ENCODE data around the gene NECTIN3.

The NECTIN3 gene

DNA sequence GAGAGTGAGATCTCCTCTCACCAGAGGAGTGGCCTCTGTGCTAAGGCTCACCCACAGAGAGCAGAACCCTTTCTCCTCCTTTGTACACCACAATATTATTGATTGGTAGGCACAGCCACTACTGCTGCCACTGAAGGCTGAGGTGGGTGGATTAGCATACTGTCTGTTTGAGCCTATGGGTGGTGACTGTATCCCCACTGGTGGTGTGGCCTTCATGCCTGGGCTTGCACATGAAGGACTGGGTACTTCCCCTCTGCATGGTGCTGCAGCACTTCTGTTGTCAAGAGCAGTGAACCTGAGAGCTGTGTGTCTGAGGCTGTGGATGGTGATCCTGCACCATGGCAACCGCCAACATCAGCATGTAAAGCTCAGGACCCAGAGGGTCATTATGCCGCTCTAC is 35.7 kb upstream of the NECTIN3 start:
- no peak overlapping the region for H3K4me3 ChIP-seq (ENCODE audit: control insufficient read depth, low read depth, low read length)
- DNase-seq (ENCODE audit: low read depth): no peak
- no peak for TF ChIP-seq CTCF (IDR thresholded peaks at IDR 0.05; ENCODE audit: control insufficient read depth, insufficient read depth, low read depth, low read length, missing control alignments)

DNA sequence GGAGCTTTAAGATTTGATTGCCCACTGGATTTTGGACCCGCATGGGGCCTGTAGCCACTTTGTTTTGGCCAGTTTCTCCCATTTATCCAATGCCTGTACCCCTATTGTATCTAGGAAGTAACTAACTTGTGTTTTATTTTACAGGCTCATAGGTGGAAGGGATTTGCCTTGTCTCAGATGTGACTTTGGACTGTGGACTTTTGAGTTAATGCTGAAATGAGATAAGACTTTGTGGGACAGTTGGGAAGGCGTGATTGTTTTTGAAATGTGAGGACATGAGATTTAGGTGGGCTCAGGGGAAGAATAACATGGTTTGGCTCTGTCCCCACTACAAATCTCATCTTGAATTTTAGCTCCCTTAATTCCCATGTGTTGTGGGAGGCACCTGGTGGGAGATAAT is 30.7 kb upstream of the NECTIN3 start:
- no peak overlapping the region for H3K4me3 ChIP-seq (ENCODE audit: control insufficient read depth, low read depth, low read length)
- no peak for TF ChIP-seq CTCF (IDR thresholded peaks at IDR 0.05; ENCODE audit: control insufficient read depth, insufficient read depth, low read depth, low read length, missing control alignments)
- no peak for DNase-seq (ENCODE audit: low read depth)

GRCh38 chr3:111045564-111045963 is 26.1 kb upstream of the NECTIN3 start:
- DNase-seq (ENCODE audit: low read depth): no peak
- H3K4me3 ChIP-seq (ENCODE audit: control insufficient read depth, low read depth, low read length): no peak overlapping the region
- no peak for TF ChIP-seq CTCF (IDR thresholded peaks at IDR 0.05; ENCODE audit: control insufficient read depth, insufficient read depth, low read depth, low read length, missing control alignments)

GRCh38 chr3:111047042-111047441 is 24.6 kb upstream of the NECTIN3 start:
- no peak for TF ChIP-seq CTCF (IDR thresholded peaks at IDR 0.05; ENCODE audit: control insufficient read depth, insufficient read depth, low read depth, low read length, missing control alignments)
- DNase-seq (ENCODE audit: low read depth): no peak
- no peak overlapping the region for H3K4me3 ChIP-seq (ENCODE audit: control insufficient read depth, low read depth, low read length)

DNA sequence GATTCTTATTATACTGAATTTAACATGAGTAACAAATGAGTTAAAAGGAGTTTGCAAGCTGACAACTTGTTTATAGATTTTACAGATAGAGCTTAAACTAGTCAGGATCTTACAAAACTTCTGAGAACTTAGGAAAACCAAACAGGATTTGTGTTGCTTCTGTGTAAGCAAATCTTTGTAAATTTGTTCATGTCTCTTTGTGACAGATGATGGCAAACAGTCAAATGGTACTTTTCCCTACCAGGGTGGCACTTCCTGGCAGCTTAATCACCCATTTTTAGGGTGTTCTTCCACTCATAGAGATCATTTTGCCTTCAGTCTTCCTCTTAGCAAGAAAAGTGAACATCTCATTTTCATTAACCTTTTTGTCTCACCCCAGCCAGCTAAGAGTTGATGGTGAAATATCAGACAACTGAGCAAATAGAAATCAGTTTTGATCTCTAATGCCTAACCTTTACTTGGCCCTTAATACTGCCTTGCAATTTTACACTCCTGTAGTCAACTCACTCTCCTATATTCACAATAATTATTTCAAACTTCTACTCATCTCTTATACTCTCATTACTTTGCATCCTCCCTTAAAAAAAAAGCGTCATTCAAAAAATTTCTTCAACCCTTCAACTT is 23.7 kb upstream of the NECTIN3 start:
- H3K4me3 ChIP-seq (ENCODE audit: control insufficient read depth, low read depth, low read length): no peak overlapping the region
- TF ChIP-seq CTCF (IDR thresholded peaks at IDR 0.05; ENCODE audit: control insufficient read depth, insufficient read depth, low read depth, low read length, missing control alignments): no peak
- no peak for DNase-seq (ENCODE audit: low read depth)

DNA sequence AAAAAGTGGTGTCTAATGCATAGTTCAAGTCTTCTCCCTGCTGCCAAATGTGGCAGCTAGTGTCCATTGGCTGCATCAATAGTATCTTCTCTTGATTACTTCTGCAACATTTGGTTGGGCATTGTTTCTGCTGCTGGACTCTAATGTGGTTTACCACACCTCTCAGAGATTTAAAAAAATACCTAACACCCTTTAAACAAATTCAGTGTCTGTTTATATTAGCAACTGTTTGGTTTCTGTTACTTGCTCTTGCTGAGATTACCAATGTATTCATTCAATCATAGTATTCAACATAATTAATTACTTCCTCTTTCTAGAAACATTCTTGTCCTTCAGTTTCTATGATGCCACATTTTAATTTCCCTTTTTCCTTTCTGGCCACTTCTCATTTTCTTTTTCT is 20.3 kb upstream of the NECTIN3 start:
- TF ChIP-seq CTCF (IDR thresholded peaks at IDR 0.05; ENCODE audit: control insufficient read depth, insufficient read depth, low read depth, low read length, missing control alignments): no peak
- no peak overlapping the region for H3K4me3 ChIP-seq (ENCODE audit: control insufficient read depth, low read depth, low read length)
- no peak for DNase-seq (ENCODE audit: low read depth)

DNA sequence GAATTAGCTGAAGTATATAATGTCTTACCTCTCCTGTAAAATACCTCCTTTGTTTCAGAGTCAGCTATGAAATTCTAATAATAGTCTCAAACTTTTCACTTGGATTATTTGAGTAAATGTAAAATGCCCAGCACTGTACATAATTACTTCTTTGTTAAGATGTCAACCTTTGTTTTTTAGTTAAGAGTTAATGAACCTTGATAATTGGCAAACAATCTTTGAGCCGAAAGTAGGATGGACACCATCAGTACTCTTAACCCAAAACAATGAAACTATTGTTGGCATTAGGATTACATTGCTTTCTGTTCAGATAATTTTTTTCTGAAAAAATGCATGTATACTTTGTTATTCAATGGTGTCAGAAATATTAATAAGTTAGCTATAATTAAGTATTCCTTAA is 3.0 kb upstream of the NECTIN3 start:
- DNase-seq (ENCODE audit: low read depth): no peak
- TF ChIP-seq CTCF (IDR thresholded peaks at IDR 0.05; ENCODE audit: control insufficient read depth, insufficient read depth, low read depth, low read length, missing control alignments): no peak
- no peak overlapping the region for H3K4me3 ChIP-seq (ENCODE audit: control insufficient read depth, low read depth, low read length)

Measured in AG09309 (cell line).